Neural crest cell (in vitro differentiated cells): ENCODE data around the gene CASTOR1. TPM values are rescaled to one million over a fixed set of nuclear protein-coding genes. Genes with fewer than 3 reads are reported as not detected.

Experiments
- DNase-seq: peaks from one replicate; pipeline ENCODE4 v3.0.0; 2021; ENCODE audit warnings: low read depth, mixed read lengths, low spot score
- H3K27ac Mint-ChIP-seq: one replicate; pipeline ENCODE4 v1.8.0; 2021; ENCODE audit warnings: mild to moderate bottlenecking, mixed read lengths; ENCODE audit not compliant: unreplicated experiment
- H3K27me3 Mint-ChIP-seq: 2 replicates; pipeline ENCODE4 v1.8.0; 2021; ENCODE audit warnings: low read depth, mild to moderate bottlenecking, mixed read lengths
- H3K36me3 Mint-ChIP-seq: 2 replicates; pipeline ENCODE4 v1.8.0; 2021; ENCODE audit warnings: low read depth, mild to moderate bottlenecking, mixed read lengths
- H3K4me1 Mint-ChIP-seq: 2 replicates; pipeline ENCODE4 v1.8.0; 2021; ENCODE audit warnings: mixed read lengths
- H3K4me3 Mint-ChIP-seq: one replicate; pipeline ENCODE4 v1.8.0; 2021; ENCODE audit warnings: mild to moderate bottlenecking, mixed read lengths
- H3K9me3 Mint-ChIP-seq: 2 replicates; pipeline ENCODE4 v1.8.0; 2021; ENCODE audit warnings: mixed read lengths
- CTCF ChIP-seq: fragments of 200-600 bp; sonication (generic); conservative IDR thresholded peaks from 2 replicates; pipeline ENCODE4 v1.5.0; 2021; ENCODE audit warnings: antibody characterized with exemption, mild to moderate bottlenecking
- total RNA-seq: library from RNA; stranded (reverse); gene quantifications from 2 replicates; pipeline ENCODE4 v1.2.1, GENCODE V29; 2021

Gene CASTOR1
- total RNA-seq, 1 donor from 2014 or later: 6.2 TPM

- no peaks in the 10 kb centered on the region for H3K36me3 Mint-ChIP-seq
- H3K4me1 Mint-ChIP-seq: peaks cover 21% of the 10 kb centered on the region
- no peak for TF ChIP-seq CTCF
- no peak overlapping the region for H3K4me3 Mint-ChIP-seq
- DNase-seq: no peak
- H3K9me3 Mint-ChIP-seq: no peaks in the 10 kb centered on the region
- H3K27me3 Mint-ChIP-seq: no peaks in the 10 kb centered on the region
- H3K27ac Mint-ChIP-seq: no peak overlapping the region
Measured at GRCh38 chr22:30275625-30276024, 13.7 kb downstream of the CASTOR1 start.

GRCh38 chr22:30274437-30274812 lies 14.9 kb downstream of the CASTOR1 start:
- Mint-ChIP-seq H3K27ac (no peak overlapping the region), H3K4me1 (peaks cover 18% of the 10 kb centered on the region), H3K27me3 (no peaks in the 10 kb centered on the region), H3K9me3 (no peaks in the 10 kb centered on the region), H3K4me3 (no peak overlapping the region), H3K36me3 (no peaks in the 10 kb centered on the region)
- DNase-seq: no peak
- TF ChIP-seq CTCF: no peak

- Mint-ChIP-seq H3K4me3 (no peak overlapping the region), H3K27me3 (no peaks in the 10 kb centered on the region), H3K36me3 (no peaks in the 10 kb centered on the region), H3K27ac (no peak overlapping the region), H3K4me1 (peaks cover 16% of the 10 kb centered on the region), H3K9me3 (no peaks in the 10 kb centered on the region)
- no peak for DNase-seq
- no peak for TF ChIP-seq CTCF
Measured at GRCh38 chr22:30273711-30274436, 15.4 kb downstream of the CASTOR1 start.

GRCh38 chr22:30272781-30273601 lies 16.3 kb downstream of the CASTOR1 start:
- Mint-ChIP-seq H3K36me3 (no peaks in the 10 kb centered on the region), H3K9me3 (no peaks in the 10 kb centered on the region), H3K27ac (no peak overlapping the region), H3K4me1 (peaks cover 9% of the 10 kb centered on the region), H3K4me3 (no peak overlapping the region), H3K27me3 (no peaks in the 10 kb centered on the region)
- DNase-seq: no peak
- TF ChIP-seq CTCF: no peak

GRCh38 chr22:30270832-30271231 lies 18.5 kb downstream of the CASTOR1 start:
- no peaks in the 10 kb centered on the region for H3K36me3 Mint-ChIP-seq
- H3K4me3 Mint-ChIP-seq: no peak overlapping the region
- H3K27ac Mint-ChIP-seq: no peak overlapping the region
- no peaks in the 10 kb centered on the region for H3K27me3 Mint-ChIP-seq
- DNase-seq: no peak
- no peaks in the 10 kb centered on the region for H3K4me1 Mint-ChIP-seq
- H3K9me3 Mint-ChIP-seq: no peaks in the 10 kb centered on the region
- no peak for TF ChIP-seq CTCF
